Measurements from ENCODE around the gene PDCL3. TPM values are rescaled to one million over a fixed set of nuclear protein-coding genes. Genes with fewer than 3 reads are reported as not detected.

The PDCL3 gene
- polyA plus RNA-seq, 1 of the 3 experiments (the other 2 are of a cell fraction): 32.8 TPM

DNA sequence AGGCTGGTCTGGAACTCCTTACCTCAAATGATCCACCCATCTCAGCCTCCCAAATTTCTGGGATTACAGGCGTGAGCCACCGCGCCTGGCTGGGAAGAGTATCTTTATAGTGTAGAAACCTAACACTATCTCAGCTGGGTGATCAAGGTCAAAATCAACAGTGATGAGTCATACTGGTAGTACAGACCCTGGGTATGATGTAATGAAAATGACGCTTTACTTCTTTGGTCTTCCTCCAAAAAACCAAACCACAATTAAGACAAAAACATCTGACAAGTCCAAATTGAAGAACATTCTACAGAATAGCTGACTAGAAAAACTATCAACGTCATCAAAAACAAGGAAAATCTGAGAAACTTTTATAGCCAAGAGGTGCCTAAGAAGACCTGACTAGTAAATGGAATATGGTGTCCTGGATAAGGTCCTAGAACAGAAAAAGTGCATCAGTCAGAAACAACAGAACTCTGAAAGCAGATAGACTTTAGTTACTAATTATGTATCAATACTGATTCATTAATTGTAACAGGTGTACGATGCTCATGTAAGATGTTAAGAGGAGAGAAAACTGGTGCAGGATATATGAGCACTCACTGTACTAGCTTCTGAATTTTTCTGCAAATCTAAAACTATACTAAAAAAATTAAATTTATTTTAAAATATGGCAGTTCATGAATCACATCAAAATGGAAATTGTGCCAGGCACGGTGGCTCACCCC is 25.4 kb downstream of the PDCL3 start (continued):
- TF ChIP-seq MXI1 (IDR thresholded peaks at IDR 0.05; ENCODE audit: low read depth, low read length) (no peak), TAF1 (IDR thresholded peaks at IDR 0.05; ENCODE audit: borderline replicate concordance, low read depth, low read length) (no peak), CHD2 (IDR thresholded peaks at IDR 0.05; ENCODE audit: low read length, partially characterized antibody) (no peak), POLR2AphosphoS5 (IDR thresholded peaks at IDR 0.05; ENCODE audit: low read depth, low read length) (no peak), NFIC (IDR thresholded peaks at IDR 0.05; ENCODE audit: borderline replicate concordance) (peak; percentile 21; the same call in 1 of the 2 replicates), EP300 (IDR thresholded peaks at IDR 0.05; ENCODE audit: borderline replicate concordance in 1 of 2, low read depth in 1 of 2, low read length in 1 of 2) (0 out of 4 replicates have a peak, but pooled peaks of 1 of the 2 experiments have one; percentile 24), YY1 (IDR thresholded peaks at IDR 0.05; ENCODE audit: low read depth) (no peak), RAD21 (IDR thresholded peaks at IDR 0.05; ENCODE audit: low read length) (no peak), TCF12 (IDR thresholded peaks at IDR 0.05) (peak; percentile 28; the same call in 1 of the 2 replicates), FOXM1 (IDR thresholded peaks at IDR 0.05; ENCODE audit: low read depth) (no peak)
- TF ChIP-seq, protein P1, sequence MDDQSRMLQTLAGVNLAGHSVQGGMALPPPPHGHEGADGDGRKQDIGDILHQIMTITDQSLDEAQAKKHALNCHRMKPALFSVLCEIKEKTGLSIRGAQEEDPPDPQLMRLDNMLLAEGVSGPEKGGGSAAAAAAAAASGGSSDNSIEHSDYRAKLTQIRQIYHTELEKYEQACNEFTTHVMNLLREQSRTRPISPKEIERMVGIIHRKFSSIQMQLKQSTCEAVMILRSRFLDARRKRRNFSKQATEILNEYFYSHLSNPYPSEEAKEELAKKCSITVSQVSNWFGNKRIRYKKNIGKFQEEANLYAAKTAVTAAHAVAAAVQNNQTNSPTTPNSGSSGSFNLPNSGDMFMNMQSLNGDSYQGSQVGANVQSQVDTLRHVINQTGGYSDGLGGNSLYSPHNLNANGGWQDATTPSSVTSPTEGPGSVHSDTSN (IDR thresholded peaks at IDR 0.05): 0 out of 2 replicates have a peak, but pooled peaks have one; percentile 21

DNA sequence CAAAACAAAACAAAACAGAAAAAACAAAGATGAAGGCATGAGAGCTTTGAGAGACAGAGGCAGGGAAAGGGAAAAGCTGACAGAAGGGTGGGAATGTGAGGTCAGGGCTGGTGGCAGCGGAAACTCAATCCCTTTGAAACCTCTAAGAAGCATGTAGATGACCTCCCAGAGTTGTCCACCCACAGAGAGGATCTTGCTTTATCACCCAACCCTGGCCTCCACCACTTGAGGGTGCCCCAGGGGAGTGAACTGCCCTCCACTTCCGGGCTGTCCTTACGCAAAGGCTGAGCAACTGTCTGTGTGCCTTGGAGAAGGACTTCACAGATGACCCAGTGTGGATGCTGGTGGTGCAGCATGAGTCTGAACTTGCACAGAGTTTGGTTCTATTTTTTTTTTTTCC is 26.7 kb downstream of the PDCL3 start:
- Histone ChIP-seq H3K27ac (ENCODE audit: low read depth in 2 of 2, low read length in 1 of 2) (no peak overlapping the region), H3K36me3 (replicated peaks in 1 of 2; ENCODE audit: control insufficient read depth in 1 of 2, insufficient read depth in 2 of 2, low read length in 1 of 2) (no peaks in the 10 kb centered on the region), H2AFZ (ENCODE audit: low read depth) (no peak overlapping the region), H3F3A (replicated peaks; ENCODE audit: insufficient read depth) (peaks cover 7% of the 10 kb centered on the region), H4K20me1 (ENCODE audit: insufficient read depth) (no peaks in the 10 kb centered on the region), H3K9ac (no peak overlapping the region), H3K4me2 (no peak overlapping the region), H3K9me2 (no peaks in the 10 kb centered on the region), H3K9me3 (no peaks in the 10 kb centered on the region), H3K4me1 (ENCODE audit: control insufficient read depth in 1 of 2, insufficient read depth in 2 of 2, low read depth in 1 of 2, low read length in 1 of 2) (no peaks in the 10 kb centered on the region), H3K79me2 (ENCODE audit: insufficient read depth) (no peaks in the 10 kb centered on the region), H3K4me3 (ENCODE audit: low read depth in 2 of 2, low read length in 1 of 2) (no peak overlapping the region), H3K27me3 (ENCODE audit: insufficient read depth) (no peaks in the 10 kb centered on the region)
- DNase-seq: no peak
- WGBS (ENCODE audit: low lambda C conversion rate): 52% methylated on average over 3 of the region's 3 CpGs
- CTCF ChIA-PET: interaction anchor here (1.5 kb wide), 1 partner anchor 18 kb away, joined by 3 read pairs; no protein-coding TSS in a partner anchor
- POLR2A ChIA-PET: no interaction called here
- TF ChIP-seq, protein P2, sequence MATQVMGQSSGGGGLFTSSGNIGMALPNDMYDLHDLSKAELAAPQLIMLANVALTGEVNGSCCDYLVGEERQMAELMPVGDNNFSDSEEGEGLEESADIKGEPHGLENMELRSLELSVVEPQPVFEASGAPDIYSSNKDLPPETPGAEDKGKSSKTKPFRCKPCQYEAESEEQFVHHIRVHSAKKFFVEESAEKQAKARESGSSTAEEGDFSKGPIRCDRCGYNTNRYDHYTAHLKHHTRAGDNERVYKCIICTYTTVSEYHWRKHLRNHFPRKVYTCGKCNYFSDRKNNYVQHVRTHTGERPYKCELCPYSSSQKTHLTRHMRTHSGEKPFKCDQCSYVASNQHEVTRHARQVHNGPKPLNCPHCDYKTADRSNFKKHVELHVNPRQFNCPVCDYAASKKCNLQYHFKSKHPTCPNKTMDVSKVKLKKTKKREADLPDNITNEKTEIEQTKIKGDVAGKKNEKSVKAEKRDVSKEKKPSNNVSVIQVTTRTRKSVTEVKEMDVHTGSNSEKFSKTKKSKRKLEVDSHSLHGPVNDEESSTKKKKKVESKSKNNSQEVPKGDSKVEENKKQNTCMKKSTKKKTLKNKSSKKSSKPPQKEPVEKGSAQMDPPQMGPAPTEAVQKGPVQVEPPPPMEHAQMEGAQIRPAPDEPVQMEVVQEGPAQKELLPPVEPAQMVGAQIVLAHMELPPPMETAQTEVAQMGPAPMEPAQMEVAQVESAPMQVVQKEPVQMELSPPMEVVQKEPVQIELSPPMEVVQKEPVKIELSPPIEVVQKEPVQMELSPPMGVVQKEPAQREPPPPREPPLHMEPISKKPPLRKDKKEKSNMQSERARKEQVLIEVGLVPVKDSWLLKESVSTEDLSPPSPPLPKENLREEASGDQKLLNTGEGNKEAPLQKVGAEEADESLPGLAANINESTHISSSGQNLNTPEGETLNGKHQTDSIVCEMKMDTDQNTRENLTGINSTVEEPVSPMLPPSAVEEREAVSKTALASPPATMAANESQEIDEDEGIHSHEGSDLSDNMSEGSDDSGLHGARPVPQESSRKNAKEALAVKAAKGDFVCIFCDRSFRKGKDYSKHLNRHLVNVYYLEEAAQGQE (IDR thresholded peaks at IDR 0.05; ENCODE audit: low read depth, low read length): no peak
- TF ChIP-seq, protein P3, sequence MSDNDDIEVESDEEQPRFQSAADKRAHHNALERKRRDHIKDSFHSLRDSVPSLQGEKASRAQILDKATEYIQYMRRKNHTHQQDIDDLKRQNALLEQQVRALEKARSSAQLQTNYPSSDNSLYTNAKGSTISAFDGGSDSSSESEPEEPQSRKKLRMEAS (IDR thresholded peaks at IDR 0.05; ENCODE audit: low read depth): no peak
- TF ChIP-seq, protein P1 (IDR thresholded peaks at IDR 0.05): no peak
- TF ChIP-seq, protein P4, sequence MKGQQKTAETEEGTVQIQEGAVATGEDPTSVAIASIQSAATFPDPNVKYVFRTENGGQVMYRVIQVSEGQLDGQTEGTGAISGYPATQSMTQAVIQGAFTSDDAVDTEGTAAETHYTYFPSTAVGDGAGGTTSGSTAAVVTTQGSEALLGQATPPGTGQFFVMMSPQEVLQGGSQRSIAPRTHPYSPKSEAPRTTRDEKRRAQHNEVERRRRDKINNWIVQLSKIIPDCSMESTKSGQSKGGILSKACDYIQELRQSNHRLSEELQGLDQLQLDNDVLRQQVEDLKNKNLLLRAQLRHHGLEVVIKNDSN (IDR thresholded peaks at IDR 0.05; ENCODE audit: borderline replicate concordance, low read depth): no peak

All from SK-N-SH (cell line).